NCI-H1105 treated with DMSO at 0.1 percent for 48 hours (cell line): ENCODE measurements around the gene INPP5J.
"Not testable (repeated sequence)": the region's sequence is repeated elsewhere in the genome, so short reads cannot be mapped to it uniquely, and the experiment has no call there.

ENCODE experiments used
- DNase-seq: peaks from one replicate; lab custom pipeline; 2025; lab: John Stamatoyannopoulos, UW

INPP5J gene

DNA sequence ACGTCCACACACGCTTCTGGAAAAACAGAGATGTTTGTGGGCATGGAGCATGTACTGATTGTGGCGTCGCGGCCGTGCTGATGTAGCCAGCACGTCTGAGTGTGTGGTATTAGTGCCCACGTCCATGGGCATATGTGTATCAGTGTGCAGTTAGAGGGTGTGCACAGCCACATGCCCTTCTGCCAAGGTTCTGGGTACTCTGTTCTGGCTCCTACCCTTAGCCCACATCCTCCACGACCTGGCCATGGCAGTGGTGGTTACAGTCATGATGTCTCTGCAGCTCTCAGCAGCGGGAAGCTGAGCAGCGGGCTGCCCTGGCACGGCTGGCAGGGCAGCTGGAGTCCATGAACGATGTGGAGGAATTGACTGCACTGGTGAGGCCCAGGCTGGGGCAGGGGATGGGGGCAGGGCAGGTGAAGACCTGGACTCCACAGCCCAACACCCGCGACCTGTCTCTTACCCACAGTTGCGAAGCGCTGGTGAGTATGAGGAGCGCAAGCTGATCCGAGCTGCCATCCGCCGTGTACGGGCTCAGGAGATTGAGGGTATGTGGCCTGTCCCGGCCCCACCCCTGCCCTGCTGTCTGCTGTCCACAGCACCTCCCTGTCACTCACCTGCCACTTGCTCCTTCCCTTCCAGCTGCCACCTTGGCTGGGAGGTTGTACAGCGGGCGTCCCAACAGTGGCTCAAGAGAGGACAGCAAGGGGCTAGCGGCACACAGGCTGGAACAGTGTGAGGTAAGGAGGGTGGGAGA is 34.4 kb upstream of the INPP5J start:
- DNase-seq = no peak

DNA sequence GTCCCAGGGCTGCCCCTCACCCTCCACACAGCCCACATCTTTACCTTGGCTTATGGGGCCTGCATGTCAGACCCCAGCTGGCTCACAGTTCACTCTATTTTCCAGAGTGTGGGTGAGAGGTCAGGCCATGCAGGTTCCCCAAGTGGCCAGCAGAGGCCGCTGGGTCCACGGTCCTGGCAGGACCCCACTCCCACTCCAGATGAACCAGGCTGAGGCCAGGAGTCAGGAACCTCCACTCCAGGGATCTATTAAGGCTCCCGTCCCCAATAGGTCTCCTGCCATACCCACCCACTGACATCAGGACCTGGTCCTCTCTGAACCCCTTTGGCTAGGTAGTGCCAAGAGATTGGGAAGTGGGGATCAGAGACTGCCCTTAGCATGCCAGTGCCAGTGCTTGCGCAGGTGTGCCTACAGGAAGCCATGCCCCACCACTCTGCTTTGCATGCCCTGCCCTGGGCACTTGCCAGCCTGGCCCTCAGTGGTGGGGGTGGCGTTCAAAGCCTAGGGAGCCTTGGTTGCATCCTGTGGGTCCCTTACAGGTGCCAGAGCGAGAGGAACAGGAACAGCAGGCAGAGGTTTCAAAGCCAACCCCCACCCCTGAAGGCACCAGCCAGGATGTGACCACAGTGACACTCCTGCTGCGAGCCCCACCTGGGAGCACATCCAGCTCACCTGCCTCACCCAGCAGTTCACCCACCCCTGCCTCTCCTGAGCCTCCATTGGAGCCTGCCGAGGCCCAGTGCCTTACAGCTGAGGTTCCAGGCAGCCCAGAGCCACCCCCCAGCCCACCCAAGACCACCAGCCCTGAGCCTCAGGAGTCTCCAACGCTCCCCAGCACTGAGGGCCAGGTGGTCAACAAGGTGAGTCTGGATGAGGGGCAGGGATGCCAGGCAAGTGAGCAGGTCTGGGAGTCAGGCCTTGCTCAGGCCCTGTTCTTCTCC is 33.3 kb upstream of the INPP5J start:
- DNase-seq = peak; percentile 8

GRCh38 chr22:31090217-31091085 is 32.3 kb upstream of the INPP5J start:
- DNase-seq = no peak

- no peak for DNase-seq
Observed at GRCh38 chr22:31091106-31091975, 31.4 kb upstream of the INPP5J start.

GRCh38 chr22:31092161-31092560 is 30.6 kb upstream of the INPP5J start:
- DNase-seq = no peak

- DNase-seq = no peak
Observed at GRCh38 chr22:31093086-31093850, 29.5 kb upstream of the INPP5J start.

DNA sequence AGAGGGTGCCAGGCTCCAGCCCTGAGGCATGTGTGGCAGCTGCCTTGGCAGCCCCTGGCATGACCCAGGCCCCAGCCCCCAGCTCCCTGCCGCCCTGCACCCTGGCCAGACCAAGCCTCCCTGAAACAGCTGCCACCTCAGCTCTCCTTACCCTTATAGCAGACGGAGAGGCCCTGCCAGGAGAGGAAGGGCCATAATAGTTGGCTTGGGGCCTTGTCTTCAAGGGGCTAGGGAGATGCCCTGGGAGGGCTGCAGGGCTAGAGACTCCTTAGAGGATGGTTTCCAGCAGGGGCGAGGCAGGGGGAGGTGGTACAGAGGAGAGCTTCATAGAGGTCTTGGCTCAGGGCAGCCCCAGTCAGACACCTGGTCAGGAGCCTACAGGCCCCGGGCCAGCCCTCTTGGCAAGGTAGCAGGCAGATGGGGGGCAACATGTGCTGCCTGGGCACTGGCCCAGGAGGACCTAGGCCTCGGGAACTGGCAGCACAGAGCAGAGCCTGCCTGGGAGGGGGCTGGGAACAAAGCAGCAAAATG is 28.7 kb upstream of the INPP5J start:
- DNase-seq = no peak

GRCh38 chr22:31094741-31095140 is 28.0 kb upstream of the INPP5J start:
- no peak for DNase-seq

- DNase-seq = no peak
Observed at GRCh38 chr22:31095637-31096249, 27.0 kb upstream of the INPP5J start.

DNA sequence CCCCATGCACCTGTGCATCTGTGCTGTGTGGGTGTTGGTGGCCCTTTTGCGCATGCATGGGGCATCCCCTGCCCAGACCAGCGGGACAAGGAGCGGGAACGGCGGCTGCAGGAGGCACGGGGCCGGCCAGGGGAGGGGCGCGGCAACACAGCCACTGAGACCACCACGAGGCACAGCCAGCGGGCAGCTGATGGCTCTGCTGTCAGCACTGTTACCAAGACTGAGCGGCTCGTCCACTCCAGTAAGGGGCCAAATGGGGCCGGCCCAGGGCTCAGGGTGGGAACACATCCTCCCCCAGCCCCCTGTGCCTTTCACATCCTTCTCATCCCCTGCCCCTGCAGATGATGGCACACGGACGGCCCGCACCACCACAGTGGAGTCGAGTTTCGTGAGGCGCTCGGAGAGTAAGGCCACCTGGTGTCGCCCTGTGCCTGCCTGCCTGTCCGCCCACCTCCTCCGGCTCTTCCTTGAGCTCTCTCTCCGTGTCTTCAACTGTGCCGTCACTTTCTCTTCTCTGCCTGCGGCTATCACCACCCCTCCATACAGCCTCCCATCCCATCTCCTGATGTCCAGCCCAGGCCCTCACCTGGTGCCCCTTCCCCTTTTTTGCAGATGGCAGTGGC is 26.0 kb upstream of the INPP5J start:
- DNase-seq = no peak

DNA sequence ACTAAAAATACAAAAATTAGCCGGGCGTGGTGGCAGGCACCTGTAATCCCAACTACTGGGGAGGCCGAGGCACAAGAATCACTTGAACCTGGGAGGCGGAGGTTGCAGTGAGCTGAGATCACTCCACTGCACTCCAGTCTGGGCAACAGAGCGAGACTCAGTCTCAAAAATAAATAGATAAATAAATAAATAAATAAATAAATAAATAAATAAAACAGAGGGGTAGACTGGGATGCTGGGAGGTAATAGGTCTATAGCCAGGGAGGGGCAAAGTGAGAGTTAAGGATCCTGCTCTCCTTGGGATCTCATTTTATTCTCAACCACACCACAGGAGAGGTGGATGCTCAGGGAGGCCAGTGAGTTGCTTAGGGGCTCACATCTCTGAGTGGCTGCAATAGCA is 25.2 kb upstream of the INPP5J start:
- DNase-seq = not testable (repeated sequence)

- DNase-seq = no peak
Observed at GRCh38 chr22:31097941-31098631, 24.7 kb upstream of the INPP5J start.

- DNase-seq = no peak
Observed at GRCh38 chr22:31098632-31099110, 24.1 kb upstream of the INPP5J start.

GRCh38 chr22:31099386-31099785 is 23.4 kb upstream of the INPP5J start:
- DNase-seq = no peak

- no peak for DNase-seq
Observed at GRCh38 chr22:31099841-31100761, 22.7 kb upstream of the INPP5J start.

- DNase-seq = no peak
Observed at GRCh38 chr22:31100762-31101525, 21.8 kb upstream of the INPP5J start.
